HepG2 (cell line): ENCODE data around the gene MFNG. TPM values are rescaled to one million over a fixed set of nuclear protein-coding genes. Genes with fewer than 3 reads are reported as not detected.

Experiments used
- BRCA1 ChIP-seq: sonication (generic); formaldehyde crosslinking; IDR thresholded peaks from 2 replicates; pipeline ENCODE4 v1.4.0; 2020; ENCODE audit warnings: missing genetic modification reagents
- GATAD2A ChIP-seq: IDR thresholded peaks from 2 replicates; pipeline ENCODE4 v1.6.1; 2016
- HOXA5 ChIP-seq: sonication (generic); formaldehyde crosslinking; IDR thresholded peaks from 2 replicates; pipeline ENCODE4 v1.4.0; 2020; ENCODE audit warnings: missing genetic modification reagents
- MBD4 ChIP-seq: IDR thresholded peaks from 2 replicates; pipeline ENCODE4 v1.6.1; 2012; ENCODE audit warnings: low read length, inconsistent platforms, borderline replicate concordance
- ZNF326 ChIP-seq: sonication (generic); formaldehyde crosslinking; IDR thresholded peaks from 2 replicates; pipeline ENCODE4 v1.4.0; 2020; ENCODE audit warnings: missing genetic modification reagents, borderline replicate concordance
- polyA plus RNA-seq, 8 experiments: library from polyadenylated mRNA; depleted of rRNA in 3 of 8; stranded (reverse) in 7 of 8; unstranded in 1 of 8; fragments of >200 nt; fragmentation: Illumina TruSeq in 4 of 8; extraction: Trizol in 4 of 8; gene quantifications; 2 replicates each; pipeline versions ENCODE4 v1.2.1 to v1.2.3, GENCODE V29; 2011 to 2016; ENCODE audit warnings: low read depth in 4 of 8, missing spikeins in 1 of 8, mixed read lengths in 1 of 8; ENCODE audit not compliant: insufficient read depth in 1 of 8
- total RNA-seq, 5 experiments: library from RNA; depleted of rRNA; stranded (reverse); fragments of >200 nt; fragmentation: Illumina TruSeq; extraction: Trizol; gene quantifications; 2 replicates each; pipeline ENCODE4 v1.2.3, GENCODE V29; 2016; ENCODE audit warnings: low read depth in 1 of 5
- TF ChIP-seq, protein P1 (sequence below): sonication (generic); formaldehyde crosslinking; IDR thresholded peaks from 2 replicates; pipeline ENCODE4 v1.4.0; 2020; ENCODE audit warnings: mild to moderate bottlenecking, missing genetic modification reagents
- TF ChIP-seq, protein P2 (sequence below): sonication (generic); formaldehyde crosslinking; IDR thresholded peaks from 2 replicates; pipeline ENCODE4 v1.5.1; 2020; ENCODE audit warnings: missing genetic modification reagents, mild to moderate bottlenecking, borderline replicate concordance

The MFNG gene
- total and polyA plus RNA-seq, 2 of the 13 experiments (the other 11 are each of a cell fraction or from before 2014, with no cell fraction given), result 1.0 to 11.7 TPM

DNA sequence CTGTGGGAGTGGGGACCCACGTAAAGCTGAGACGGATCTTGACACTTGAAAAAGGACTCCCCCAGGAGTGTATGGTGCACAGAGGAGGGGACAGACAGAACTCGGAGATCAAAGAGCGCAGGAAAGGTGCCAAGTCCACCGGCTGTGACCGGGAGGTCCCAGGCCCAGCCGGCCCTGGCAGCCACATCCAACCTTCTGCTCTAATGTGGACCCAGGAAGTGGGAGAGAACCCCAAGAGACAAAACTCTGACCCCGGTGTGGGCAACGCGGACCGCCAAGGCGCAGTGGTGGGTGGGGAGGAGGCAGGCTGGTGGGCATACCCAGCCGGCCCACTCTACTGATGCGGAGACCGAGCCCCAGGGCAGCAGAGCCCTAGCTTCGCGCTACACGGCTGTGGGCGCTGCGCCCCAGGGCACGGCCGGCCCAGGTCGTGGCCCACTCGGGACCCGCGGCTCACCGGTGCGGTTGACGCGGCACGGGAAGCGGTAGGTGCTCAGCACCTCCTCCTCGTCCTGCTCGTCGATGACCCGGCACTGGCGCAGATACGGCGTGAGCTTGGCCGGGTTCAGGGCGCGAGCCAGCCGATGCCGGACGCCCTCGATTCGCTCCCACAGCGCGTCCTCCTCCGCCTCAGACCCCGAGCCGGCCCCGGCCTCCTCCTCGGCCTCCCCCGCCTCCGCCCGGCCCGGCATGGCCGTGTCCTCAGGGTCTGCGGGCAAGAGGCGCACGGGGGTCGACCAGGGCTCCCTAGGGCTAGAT is 32.5 kb upstream of the MFNG start (continued):
- TF ChIP-seq, protein P1, sequence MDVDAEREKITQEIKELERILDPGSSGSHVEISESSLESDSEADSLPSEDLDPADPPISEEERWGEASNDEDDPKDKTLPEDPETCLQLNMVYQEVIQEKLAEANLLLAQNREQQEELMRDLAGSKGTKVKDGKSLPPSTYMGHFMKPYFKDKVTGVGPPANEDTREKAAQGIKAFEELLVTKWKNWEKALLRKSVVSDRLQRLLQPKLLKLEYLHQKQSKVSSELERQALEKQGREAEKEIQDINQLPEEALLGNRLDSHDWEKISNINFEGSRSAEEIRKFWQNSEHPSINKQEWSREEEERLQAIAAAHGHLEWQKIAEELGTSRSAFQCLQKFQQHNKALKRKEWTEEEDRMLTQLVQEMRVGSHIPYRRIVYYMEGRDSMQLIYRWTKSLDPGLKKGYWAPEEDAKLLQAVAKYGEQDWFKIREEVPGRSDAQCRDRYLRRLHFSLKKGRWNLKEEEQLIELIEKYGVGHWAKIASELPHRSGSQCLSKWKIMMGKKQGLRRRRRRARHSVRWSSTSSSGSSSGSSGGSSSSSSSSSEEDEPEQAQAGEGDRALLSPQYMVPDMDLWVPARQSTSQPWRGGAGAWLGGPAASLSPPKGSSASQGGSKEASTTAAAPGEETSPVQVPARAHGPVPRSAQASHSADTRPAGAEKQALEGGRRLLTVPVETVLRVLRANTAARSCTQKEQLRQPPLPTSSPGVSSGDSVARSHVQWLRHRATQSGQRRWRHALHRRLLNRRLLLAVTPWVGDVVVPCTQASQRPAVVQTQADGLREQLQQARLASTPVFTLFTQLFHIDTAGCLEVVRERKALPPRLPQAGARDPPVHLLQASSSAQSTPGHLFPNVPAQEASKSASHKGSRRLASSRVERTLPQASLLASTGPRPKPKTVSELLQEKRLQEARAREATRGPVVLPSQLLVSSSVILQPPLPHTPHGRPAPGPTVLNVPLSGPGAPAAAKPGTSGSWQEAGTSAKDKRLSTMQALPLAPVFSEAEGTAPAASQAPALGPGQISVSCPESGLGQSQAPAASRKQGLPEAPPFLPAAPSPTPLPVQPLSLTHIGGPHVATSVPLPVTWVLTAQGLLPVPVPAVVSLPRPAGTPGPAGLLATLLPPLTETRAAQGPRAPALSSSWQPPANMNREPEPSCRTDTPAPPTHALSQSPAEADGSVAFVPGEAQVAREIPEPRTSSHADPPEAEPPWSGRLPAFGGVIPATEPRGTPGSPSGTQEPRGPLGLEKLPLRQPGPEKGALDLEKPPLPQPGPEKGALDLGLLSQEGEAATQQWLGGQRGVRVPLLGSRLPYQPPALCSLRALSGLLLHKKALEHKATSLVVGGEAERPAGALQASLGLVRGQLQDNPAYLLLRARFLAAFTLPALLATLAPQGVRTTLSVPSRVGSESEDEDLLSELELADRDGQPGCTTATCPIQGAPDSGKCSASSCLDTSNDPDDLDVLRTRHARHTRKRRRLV (CRISPR knock-in tag), result peak; percentile 73
- peak; percentile 49; the same call in 1 of the 2 replicates for TF ChIP-seq GATAD2A
- TF ChIP-seq HOXA5 (CRISPR knock-in tag), result peak; percentile 65
- TF ChIP-seq BRCA1 (CRISPR knock-in tag), result no peak
- TF ChIP-seq ZNF326 (CRISPR knock-in tag), result no peak
- TF ChIP-seq MBD4, result no peak
- TF ChIP-seq, protein P2, sequence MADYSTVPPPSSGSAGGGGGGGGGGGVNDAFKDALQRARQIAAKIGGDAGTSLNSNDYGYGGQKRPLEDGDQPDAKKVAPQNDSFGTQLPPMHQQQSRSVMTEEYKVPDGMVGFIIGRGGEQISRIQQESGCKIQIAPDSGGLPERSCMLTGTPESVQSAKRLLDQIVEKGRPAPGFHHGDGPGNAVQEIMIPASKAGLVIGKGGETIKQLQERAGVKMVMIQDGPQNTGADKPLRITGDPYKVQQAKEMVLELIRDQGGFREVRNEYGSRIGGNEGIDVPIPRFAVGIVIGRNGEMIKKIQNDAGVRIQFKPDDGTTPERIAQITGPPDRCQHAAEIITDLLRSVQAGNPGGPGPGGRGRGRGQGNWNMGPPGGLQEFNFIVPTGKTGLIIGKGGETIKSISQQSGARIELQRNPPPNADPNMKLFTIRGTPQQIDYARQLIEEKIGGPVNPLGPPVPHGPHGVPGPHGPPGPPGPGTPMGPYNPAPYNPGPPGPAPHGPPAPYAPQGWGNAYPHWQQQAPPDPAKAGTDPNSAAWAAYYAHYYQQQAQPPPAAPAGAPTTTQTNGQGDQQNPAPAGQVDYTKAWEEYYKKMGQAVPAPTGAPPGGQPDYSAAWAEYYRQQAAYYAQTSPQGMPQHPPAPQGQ (CRISPR knock-in tag), result no peak
